Measurements from ENCODE around the gene HOXC9. TPM values are rescaled to one million over a fixed set of nuclear protein-coding genes. Genes with fewer than 3 reads are reported as not detected.

Gene HOXC9
- total and polyA plus RNA-seq, 9 of the 15 experiments (the other 6 are each of a cell fraction or from before 2014, with no cell fraction given) = 1.1 to 10.5 (median 9.3) TPM

GRCh38 chr12:53976172-53976822 is 23.7 kb upstream of the HOXC9 start:
- 25% methylated on average over 18 of the region's 21 CpGs for WGBS (ENCODE audit: insufficient coverage, low coverage, missing lambda C conversion rate)
- peak overlapping the region in 1 of 2 experiments; percentile 76; a peak in 2 of 4 replicates for H3K9ac ChIP-seq (ENCODE audit: insufficient read depth in 1 of 2, low read depth in 2 of 2, low read length in 2 of 2)
- H3K9me1 ChIP-seq (ENCODE audit: control insufficient read depth, insufficient read depth, low read length) = no peaks in the 10 kb centered on the region
- CTCF ChIA-PET (ENCODE audit: low intra/inter-chr PET ratio) = no interaction called here
- no peak for FAIRE-seq
- BruUV-seq (replicated peaks) = no TSS peak
- H3K36me3 ChIP-seq (ENCODE audit: control insufficient read depth, insufficient read depth, low read length) = no peaks in the 10 kb centered on the region
- no peak for ATAC-seq
- peaks cover 5% of the 10 kb centered on the region; the same call in 1 of the 2 replicates for H4K20me1 ChIP-seq (replicated peaks; ENCODE audit: control insufficient read depth, insufficient read depth, low read length)
- intact Hi-C loops (cut with micrococcal nuclease) = no loop called here
- in situ Hi-C loops (cut with MboI) = no loop called here
- POLR2A ChIA-PET = interaction anchor here (0.9 to 1.9 kb wide), 4 partner anchors 12 to 248 kb away, joined by 3 to 11 read pairs (median 3); partner anchors contain the start of gene HOXC9
- no peak overlapping the region for H3K4me2 ChIP-seq (ENCODE audit: insufficient read depth, low read length)
- H3K4me1 ChIP-seq (replicated peaks in 1 of 2; ENCODE audit: control insufficient read depth in 2 of 2, insufficient read depth in 2 of 2, low read length in 2 of 2) = peaks cover 2 to 25% of the 10 kb centered on the region in 2 experiments; a peak in 2 of 5 replicates
- no peak overlapping the region for H3K27ac ChIP-seq (ENCODE audit: extremely low read depth, low read depth, low read length)
- peaks cover 43 to 56% of the 10 kb centered on the region in 2 experiments for H3K27me3 ChIP-seq (ENCODE audit: control insufficient read depth in 2 of 2, insufficient read depth in 2 of 2, low read length in 2 of 2)
- no peaks in the 10 kb centered on the region for H3K9me3 ChIP-seq (replicated peaks; ENCODE audit: control insufficient read depth, insufficient read depth, low read depth, low read length)
- H3K4me3 ChIP-seq = no peak overlapping the region
- DNase-seq (ENCODE audit: extremely low read depth in 1 of 4, low spot score in 3 of 4) = no peak
- H2AFZ ChIP-seq (ENCODE audit: low read depth, low read length) = no peak overlapping the region
- H3K79me2 ChIP-seq (ENCODE audit: control insufficient read depth, insufficient read depth, low read length) = no peaks in the 10 kb centered on the region
- TF ChIP-seq KLF1 (tag; IDR thresholded peaks at IDR 0.05) = no peak
- TF ChIP-seq ZNF140 (CRISPR knock-in tag; IDR thresholded peaks at IDR 0.05) = no peak
- TF ChIP-seq ZNF75A (CRISPR knock-in tag; IDR thresholded peaks at IDR 0.05) = no peak
- no peak for TF ChIP-seq SMAD1 (IDR thresholded peaks at IDR 0.05; ENCODE audit: low read depth, low read length, partially characterized antibody)
- no peak for TF ChIP-seq ZNF311 (CRISPR knock-in tag; IDR thresholded peaks at IDR 0.05)
- TF ChIP-seq ZNF584 (CRISPR knock-in tag; IDR thresholded peaks at IDR 0.05; ENCODE audit: low read depth) = no peak
- no peak for TF ChIP-seq MBD1 (CRISPR knock-in tag; IDR thresholded peaks at IDR 0.05)
- no peak for TF ChIP-seq ZNF274 (IDR thresholded peaks at IDR 0.05; ENCODE audit: borderline replicate concordance, low read depth, low read length)
- no peak for TF ChIP-seq ZNF507 (tag; conservative IDR thresholded peaks at IDR 0.05)
- TF ChIP-seq XRCC5 (IDR thresholded peaks at IDR 0.05; ENCODE audit: low read depth, low read length) = no peak
- no peak for TF ChIP-seq ID3 (CRISPR knock-in tag; IDR thresholded peaks at IDR 0.05)
- TF ChIP-seq ID3 (tag; IDR thresholded peaks at IDR 0.05) = no peak
- TF ChIP-seq AFF4 (CRISPR knock-in tag; IDR thresholded peaks at IDR 0.05) = no peak
